Mucosa of stomach (tissue), 1 donor: ENCODE measurements around the gene COL19A1.
"Not testable (repeated sequence)": the region's sequence is repeated elsewhere in the genome, so short reads cannot be mapped to it uniquely, and the experiment has no call there.

ENCODE experiments used
- H3K27me3 ChIP-seq: one replicate; pipeline ENCODE4 v1.7.0; 2013; ENCODE audit warnings: mild to moderate bottlenecking, low read length; ENCODE audit not compliant: control insufficient read depth, insufficient read depth
- H3K36me3 ChIP-seq: one replicate; pipeline ENCODE4 v1.7.0; 2013; ENCODE audit warnings: low read length; ENCODE audit not compliant: control insufficient read depth, insufficient read depth
- H3K4me1 ChIP-seq: one replicate; pipeline ENCODE4 v1.7.0; 2013; ENCODE audit warnings: mild to moderate bottlenecking, low read length; ENCODE audit not compliant: control insufficient read depth, insufficient read depth
- H3K4me3 ChIP-seq: one replicate; pipeline ENCODE4 v1.7.0; 2013; ENCODE audit warnings: low read length
- H3K9ac ChIP-seq: one replicate; pipeline ENCODE4 v1.7.0; 2013; ENCODE audit warnings: mild to moderate bottlenecking, low read length, moderate library complexity
- H3K9me3 ChIP-seq: one replicate; pipeline ENCODE4 v1.7.0; 2013; ENCODE audit warnings: mild to moderate bottlenecking, low read length, moderate library complexity; ENCODE audit not compliant: control insufficient read depth
- donor health status: Pancreatic carcinoma.

COL19A1 gene

DNA sequence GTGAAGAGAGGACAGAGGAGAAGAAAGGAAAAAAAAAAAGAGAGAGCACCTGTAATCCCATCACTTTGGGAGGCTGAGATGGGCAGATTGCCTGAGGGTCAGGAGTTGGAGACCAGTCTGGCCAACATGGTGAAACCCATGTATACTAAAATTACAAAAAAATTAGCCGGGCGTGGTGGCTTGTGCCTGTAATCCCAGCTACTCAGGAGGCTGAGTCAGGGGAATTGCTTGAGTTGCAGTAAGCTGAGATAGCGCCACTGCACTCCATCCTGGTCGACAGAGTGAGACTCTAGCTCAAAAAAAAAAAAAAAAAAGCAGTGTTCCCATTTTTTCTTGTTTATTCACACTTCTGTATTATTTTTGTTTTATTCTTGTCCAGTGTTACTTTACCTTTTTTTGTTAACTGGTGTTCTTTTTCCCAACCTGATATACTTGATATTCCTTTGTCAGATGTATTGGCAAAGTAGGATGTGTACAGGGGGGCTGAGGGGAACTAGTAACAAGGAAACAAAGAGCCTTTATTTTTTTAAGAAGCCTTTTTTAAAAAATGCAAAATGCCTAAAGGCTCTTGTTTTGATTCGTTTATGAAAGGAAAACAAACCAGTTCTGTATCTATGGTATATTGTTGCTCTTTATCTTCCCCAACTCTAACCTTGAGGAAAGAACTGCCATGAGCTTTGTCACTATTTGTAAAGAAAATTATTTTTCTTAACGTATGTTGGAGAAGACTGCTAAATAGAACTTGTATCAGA lies 22.3 kb downstream of the COL19A1 start:
- no peak overlapping the region for H3K9ac ChIP-seq
- H3K9me3 ChIP-seq = no peaks in the 10 kb centered on the region
- H3K36me3 ChIP-seq = no peaks in the 10 kb centered on the region
- no peaks in the 10 kb centered on the region for H3K27me3 ChIP-seq
- no peak overlapping the region for H3K4me3 ChIP-seq
- H3K4me1 ChIP-seq = no peaks in the 10 kb centered on the region

DNA sequence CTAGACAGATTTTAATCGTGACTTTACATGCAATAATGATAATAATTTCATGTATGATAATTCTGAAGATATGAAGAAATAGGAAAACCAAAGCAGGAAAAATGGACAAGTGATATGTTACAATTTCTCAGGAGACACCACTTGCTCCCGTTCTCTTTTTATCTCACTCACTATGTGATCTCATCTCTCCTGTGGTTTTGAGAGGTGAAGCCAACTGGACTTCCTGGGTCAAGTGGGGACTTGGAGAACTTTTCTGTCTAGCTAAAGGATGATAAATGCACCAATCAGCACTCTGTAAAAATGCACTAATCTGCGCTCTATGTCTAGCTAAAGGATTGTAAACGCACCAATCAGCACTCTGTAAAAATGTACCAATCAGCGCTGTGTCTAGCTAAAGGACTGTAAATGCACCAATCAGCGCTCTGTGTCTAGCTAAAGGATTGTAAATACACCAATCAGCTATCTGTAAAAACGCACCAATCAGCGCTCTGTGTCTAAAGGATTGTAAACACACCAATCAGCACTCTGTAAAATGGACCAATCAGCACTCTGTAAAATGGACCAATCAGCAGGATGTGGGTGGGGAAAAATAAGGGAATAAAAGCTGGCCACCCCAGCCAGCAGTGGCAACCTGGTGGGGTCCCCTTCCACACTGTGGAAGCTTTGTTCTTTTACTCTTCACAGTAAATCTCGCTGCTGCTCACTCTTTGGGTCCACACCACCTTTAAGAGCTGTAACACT lies 23.0 kb downstream of the COL19A1 start:
- H3K27me3 ChIP-seq, H3K9ac ChIP-seq, H3K4me1 ChIP-seq: not testable (repeated sequence)

DNA sequence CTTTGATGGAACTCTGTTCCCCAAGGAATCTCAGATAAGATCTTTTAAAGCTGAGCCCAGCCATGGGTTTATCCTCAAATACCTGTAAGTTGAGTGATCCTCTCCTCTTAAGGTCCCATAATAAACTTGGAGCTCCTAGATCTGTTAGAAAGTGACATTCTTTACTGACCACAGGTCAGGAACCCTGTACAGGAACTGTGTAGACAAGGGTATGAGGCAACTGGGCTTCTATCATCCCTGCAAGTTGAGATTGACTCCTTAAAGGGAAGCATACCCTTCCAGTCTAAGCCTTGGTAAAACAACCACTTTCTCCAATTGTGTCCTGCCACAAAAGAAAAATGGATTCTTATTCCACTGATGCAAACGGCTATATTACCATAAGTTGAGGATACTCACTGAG lies 26.2 kb downstream of the COL19A1 start:
- not testable (repeated sequence) for H3K9ac ChIP-seq, H3K36me3 ChIP-seq, H3K4me1 ChIP-seq, H3K9me3 ChIP-seq, H3K27me3 ChIP-seq, H3K4me3 ChIP-seq

More for the DNA sequence above, 23.0 kb downstream of the COL19A1 start:
- not testable (repeated sequence) for H3K9me3 ChIP-seq, H3K4me3 ChIP-seq, H3K36me3 ChIP-seq

DNA sequence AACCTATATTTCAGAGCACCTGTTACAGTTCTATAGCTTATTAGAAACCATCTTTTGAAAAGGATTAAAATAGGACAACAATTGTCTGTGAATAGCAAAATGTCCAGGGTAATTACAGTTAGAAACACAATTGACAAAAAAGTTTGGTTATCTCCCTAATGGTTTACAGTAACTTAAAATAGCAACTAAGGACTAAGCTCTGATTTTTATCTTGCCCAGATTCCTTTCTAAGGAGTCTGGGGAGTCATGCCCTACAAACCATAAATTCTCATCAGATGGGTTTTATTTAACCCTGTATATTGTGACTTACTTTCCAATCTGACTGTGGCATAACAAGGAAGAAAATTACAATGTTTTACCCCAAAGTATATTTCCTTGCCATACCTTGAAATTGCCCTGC lies 26.9 kb downstream of the COL19A1 start:
- H3K4me1 ChIP-seq, H3K9me3 ChIP-seq, H3K9ac ChIP-seq, H3K27me3 ChIP-seq, H3K36me3 ChIP-seq, H3K4me3 ChIP-seq: not testable (repeated sequence)

DNA sequence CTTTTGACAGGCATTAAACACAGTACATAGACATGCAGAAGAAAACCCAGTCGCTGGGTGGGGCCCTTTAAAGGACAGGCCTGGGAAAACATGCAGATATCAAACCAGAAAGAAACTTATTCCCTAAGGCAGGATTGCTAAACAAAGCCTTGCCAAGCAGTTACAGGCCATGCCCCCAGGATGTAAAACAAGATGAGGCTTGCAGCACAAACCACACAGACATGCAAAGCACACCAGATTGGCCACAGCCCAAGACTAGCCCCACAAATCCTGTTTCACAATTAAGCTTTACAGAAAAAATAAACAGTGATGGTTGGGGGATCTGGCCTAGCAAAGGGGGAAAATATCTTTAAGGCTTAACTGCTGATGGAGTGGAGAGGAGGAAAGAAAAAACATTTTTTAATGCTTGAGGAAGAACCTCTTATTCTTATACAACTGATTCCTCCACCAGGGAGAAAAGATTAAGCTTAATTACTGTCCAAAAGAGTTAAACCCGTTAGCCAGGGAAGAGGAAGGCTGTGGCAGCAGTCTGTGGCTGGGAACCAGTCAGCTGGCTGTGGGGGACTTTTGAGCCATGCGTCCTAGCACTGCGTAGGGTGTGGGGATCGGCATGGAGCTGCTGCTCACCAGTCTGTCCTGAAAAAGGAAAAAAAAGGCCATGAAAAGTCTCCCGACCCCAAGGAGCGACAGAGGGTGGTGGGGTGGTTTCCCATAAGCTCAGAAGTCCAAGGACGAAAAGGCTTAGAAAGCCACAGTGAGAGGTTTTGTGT lies 28.4 kb downstream of the COL19A1 start:
- no peaks in the 10 kb centered on the region for H3K4me1 ChIP-seq

DNA sequence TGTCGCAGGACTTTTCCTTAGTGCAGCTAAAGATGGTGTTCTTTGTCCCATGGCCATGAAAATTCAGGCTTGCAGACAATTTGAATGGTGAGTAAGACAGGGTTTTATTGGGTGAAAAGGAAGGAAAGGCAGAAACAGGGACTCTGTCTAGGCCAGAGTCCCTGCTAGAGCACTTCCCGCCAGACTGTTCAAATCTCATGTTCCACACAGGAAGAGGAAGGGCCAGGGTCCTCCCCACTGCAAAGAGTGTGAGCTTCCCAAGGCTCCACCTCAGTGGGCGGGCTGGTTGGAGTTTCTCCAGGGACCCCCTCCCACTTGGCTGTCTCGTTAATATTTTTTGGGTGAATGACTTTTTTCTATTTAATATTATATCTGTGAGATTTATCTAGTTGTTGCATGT lies 29.0 kb downstream of the COL19A1 start:
- no peak overlapping the region for H3K4me3 ChIP-seq
- H3K27me3 ChIP-seq = no peaks in the 10 kb centered on the region
- no peaks in the 10 kb centered on the region for H3K4me1 ChIP-seq
- no peaks in the 10 kb centered on the region for H3K36me3 ChIP-seq
- H3K9me3 ChIP-seq = no peaks in the 10 kb centered on the region
- H3K9ac ChIP-seq = no peak overlapping the region

More for the DNA sequence above, 28.4 kb downstream of the COL19A1 start:
- H3K27me3 ChIP-seq = no peaks in the 10 kb centered on the region
- H3K9me3 ChIP-seq = no peaks in the 10 kb centered on the region
- H3K36me3 ChIP-seq = no peaks in the 10 kb centered on the region
- H3K4me3 ChIP-seq = no peak overlapping the region
- H3K9ac ChIP-seq = no peak overlapping the region

DNA sequence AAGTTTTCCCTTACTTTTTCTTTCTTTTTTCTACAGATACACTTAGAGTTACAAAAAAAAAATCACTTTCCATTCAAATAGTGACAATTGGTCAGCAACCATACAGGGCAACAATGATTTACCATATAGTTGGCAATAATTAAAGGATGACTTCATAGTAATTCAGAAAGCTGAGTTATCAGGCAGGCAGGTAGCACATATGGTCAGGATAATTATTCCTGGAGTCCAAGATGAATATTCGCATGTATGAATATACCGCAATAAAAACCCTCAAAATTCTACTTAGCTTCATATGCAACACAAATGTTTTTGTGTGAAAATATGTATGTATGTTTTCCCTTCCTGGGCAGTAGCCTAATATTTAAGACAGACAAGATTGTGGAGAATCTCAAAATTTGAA lies 34.5 kb downstream of the COL19A1 start:
- no peaks in the 10 kb centered on the region for H3K9me3 ChIP-seq
- H3K27me3 ChIP-seq = no peaks in the 10 kb centered on the region
- no peak overlapping the region for H3K9ac ChIP-seq
- no peak overlapping the region for H3K4me3 ChIP-seq
- H3K4me1 ChIP-seq = no peaks in the 10 kb centered on the region
- H3K36me3 ChIP-seq = no peaks in the 10 kb centered on the region

DNA sequence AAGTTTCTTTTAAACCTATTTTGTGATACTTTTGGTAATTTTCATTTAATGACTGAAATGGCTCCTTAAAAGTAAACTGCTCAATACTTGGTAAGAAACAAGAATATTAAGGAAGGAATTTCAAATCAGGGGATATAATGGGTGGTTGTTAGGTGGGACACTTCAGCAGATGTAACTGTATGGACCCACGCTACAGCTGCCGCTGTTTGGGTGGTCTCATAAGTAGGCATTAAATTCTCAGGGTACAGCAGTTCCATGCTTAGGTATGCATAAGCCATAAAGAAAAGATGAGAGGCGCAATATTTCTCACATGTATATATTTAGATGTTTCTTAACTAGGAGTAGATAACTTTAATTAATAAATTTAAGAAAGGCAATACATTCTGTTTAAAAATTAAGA lies 35.0 kb downstream of the COL19A1 start:
- Histone ChIP-seq H3K4me3 (no peak overlapping the region), H3K36me3 (no peaks in the 10 kb centered on the region), H3K9me3 (no peaks in the 10 kb centered on the region), H3K9ac (no peak overlapping the region), H3K4me1 (no peaks in the 10 kb centered on the region), H3K27me3 (no peaks in the 10 kb centered on the region)

DNA sequence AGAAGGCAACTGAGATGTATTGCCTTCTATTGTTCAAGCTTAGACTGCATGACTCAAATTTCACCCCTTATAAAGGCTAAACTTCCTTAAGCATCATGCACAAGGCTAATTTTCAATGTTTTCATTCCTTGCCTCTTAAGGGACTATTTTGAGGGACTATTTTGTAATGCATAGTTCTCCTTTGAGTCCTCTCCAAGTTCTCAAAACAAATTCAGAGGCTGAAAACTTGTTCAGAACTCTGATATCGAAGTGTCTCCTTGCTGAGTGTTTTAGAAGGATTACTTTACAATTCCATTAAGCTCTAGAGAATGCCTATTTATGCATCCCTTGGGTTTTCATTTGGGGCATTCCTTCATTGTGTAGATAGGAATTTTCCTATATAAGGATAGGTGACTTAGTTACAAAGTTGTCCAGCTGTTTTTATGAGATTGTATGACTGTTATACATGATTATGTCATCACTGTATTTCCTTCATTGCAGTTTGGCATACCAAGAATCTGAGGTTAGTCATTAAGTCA lies 41.7 kb downstream of the COL19A1 start:
- H3K27me3 ChIP-seq = no peaks in the 10 kb centered on the region
- H3K9me3 ChIP-seq = no peaks in the 10 kb centered on the region
- no peak overlapping the region for H3K4me3 ChIP-seq
- H3K9ac ChIP-seq = no peak overlapping the region
- H3K36me3 ChIP-seq = no peaks in the 10 kb centered on the region
- H3K4me1 ChIP-seq = no peaks in the 10 kb centered on the region

DNA sequence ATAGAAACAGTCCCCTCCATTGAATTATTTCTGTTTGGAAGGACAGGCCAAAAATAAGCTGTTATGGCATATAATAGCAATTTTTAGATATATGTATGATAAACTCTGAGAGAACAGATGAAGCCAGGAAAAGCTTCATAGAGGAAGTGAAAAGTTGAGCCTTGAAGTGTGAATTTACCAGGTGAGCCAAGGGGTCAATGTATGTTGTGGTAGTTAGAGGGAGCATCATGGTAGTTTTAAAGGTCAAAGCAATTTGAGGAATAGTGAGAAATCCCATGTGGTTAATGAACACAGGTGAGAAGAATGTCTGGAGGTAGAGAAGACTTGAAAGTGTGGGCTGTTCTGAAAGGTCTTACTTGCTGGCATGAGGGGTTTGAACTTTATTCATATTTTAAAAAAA lies 47.0 kb downstream of the COL19A1 start:
- Histone ChIP-seq H3K9me3 (no peaks in the 10 kb centered on the region), H3K27me3 (no peaks in the 10 kb centered on the region), H3K9ac (no peak overlapping the region), H3K36me3 (no peaks in the 10 kb centered on the region), H3K4me3 (no peak overlapping the region), H3K4me1 (no peaks in the 10 kb centered on the region)

DNA sequence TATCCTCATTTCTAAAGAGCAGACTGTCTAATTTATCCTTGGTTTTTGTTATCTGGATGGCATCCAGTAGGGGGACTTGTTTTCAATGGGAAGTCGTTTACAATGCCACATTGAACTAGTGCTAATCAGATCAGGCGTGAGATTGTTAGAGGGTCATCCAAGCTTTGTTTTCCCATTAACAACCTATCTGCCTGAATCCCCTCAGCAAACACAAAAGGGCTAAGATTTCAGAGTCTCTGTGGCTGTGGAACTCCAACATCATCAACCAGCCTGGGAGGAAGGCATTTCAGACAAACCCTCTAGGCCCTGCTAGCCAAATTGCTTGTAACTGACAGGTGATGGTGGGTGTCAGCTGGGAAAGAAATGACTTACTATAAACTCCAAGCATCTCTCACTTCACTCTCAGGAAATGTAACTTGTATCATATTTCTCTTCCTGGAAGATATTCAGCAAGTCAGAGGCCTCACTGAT lies 47.7 kb downstream of the COL19A1 start:
- Histone ChIP-seq H3K36me3 (no peaks in the 10 kb centered on the region), H3K9me3 (no peaks in the 10 kb centered on the region), H3K9ac (no peak overlapping the region), H3K4me1 (no peaks in the 10 kb centered on the region), H3K4me3 (no peak overlapping the region), H3K27me3 (no peaks in the 10 kb centered on the region)

DNA sequence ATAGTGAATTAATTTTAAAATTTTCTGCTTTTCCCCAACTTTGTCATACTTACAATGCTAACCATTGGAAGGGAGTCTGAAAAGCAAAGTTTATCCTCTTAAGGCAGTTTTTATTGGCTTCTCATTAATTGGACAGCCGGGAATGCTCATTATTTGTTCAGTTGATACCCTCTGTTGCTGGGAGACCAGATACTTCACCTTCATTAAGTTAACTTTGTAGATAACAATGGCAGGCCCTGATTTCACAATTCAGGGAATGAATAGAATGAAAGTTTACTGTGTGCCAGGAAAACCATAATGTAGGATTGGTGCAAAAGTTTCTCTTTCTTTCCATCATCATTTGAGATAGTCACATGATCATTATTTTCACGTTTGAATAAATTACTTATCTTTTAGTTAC lies 49.0 kb downstream of the COL19A1 start:
- Histone ChIP-seq H3K36me3 (no peaks in the 10 kb centered on the region), H3K4me1 (no peaks in the 10 kb centered on the region), H3K4me3 (no peak overlapping the region), H3K9me3 (no peaks in the 10 kb centered on the region), H3K9ac (no peak overlapping the region), H3K27me3 (no peaks in the 10 kb centered on the region)
